ENCODE measurements around the gene FGD2. TPM values are rescaled to one million over a fixed set of nuclear protein-coding genes. Genes with fewer than 3 reads are reported as not detected.
A peak's percentile ranks its signal among the peaks of the same experiment; 100 is the strongest.

The FGD2 gene
- total RNA-seq, 1 experiment from 2014 or later = 0.10 TPM

GRCh38 chr6:37033255-37033654 lies 27.8 kb downstream of the FGD2 start:
- no peak overlapping the region for H3K9ac ChIP-seq (ENCODE audit: low read length)
- CTCF ChIA-PET = interaction anchor here (1.3 to 1.6 kb wide), 2 partner anchors 18 to 177 kb away, joined by 3 to 8 read pairs; no protein-coding TSS in a partner anchor
- no peaks in the 10 kb centered on the region for H3K27me3 ChIP-seq (ENCODE audit: insufficient read depth, low read length)
- no peaks in the 10 kb centered on the region for H3K79me2 ChIP-seq (ENCODE audit: insufficient read depth, low read length)
- H4K20me1 ChIP-seq (ENCODE audit: insufficient read depth) = no peaks in the 10 kb centered on the region
- no peak overlapping the region for H2AFZ ChIP-seq (ENCODE audit: low read depth, low read length, poor library complexity, severe bottlenecking)
- POLR2A ChIA-PET = interaction anchor here (1.7 kb wide), 1 partner anchor 9 kb away, joined by 3 read pairs; no protein-coding TSS in a partner anchor
- intact Hi-C loops (cut with micrococcal nuclease) = no loop called here
- ATAC-seq (no peak), DNase-seq (ENCODE audit: low read depth, low spot score) (no peak)
- BruUV-seq (replicated peaks) = no TSS peak
- H3K4me3 ChIP-seq (replicated peaks in 1 of 2; ENCODE audit: low read depth in 1 of 2, low read length in 2 of 2) = no peak overlapping the region
- no peak overlapping the region for H3K4me2 ChIP-seq (ENCODE audit: low read length)
- no peak overlapping the region for H3K27ac ChIP-seq (ENCODE audit: low read depth, low read length)
- RAD21 ChIA-PET (ENCODE audit: low non-redundant PET in 1 of 2, low total read pairs in 2 of 2, uncharacterized antibody in 2 of 2, unreplicated experiment in 2 of 2) = no interaction called here
- TF ChIP-seq MAX (IDR thresholded peaks at IDR 0.05) (0 out of 2 replicates have a peak, but pooled peaks have one; percentile 19), ZFX (IDR thresholded peaks at IDR 0.05) (no peak)
- peaks cover 3 to 18% of the 10 kb centered on the region in 2 experiments; a peak in 3 of 4 replicates for H3K4me1 ChIP-seq (ENCODE audit: control insufficient read depth in 1 of 2, insufficient read depth in 2 of 2, low read length in 2 of 2)
- H3K9me3 ChIP-seq (ENCODE audit: control insufficient read depth in 1 of 2, insufficient read depth in 1 of 2, low read depth in 1 of 2, low read length in 2 of 2) = peaks cover 0 to 6% of the 10 kb centered on the region in 2 experiments; a peak in 1 of 4 replicates
- no peaks in the 10 kb centered on the region for H3K9me2 ChIP-seq (ENCODE audit: insufficient read depth)
- H3K36me3 ChIP-seq (ENCODE audit: control insufficient read depth in 1 of 2, insufficient read depth in 2 of 2, low read length in 2 of 2) = no peaks in the 10 kb centered on the region

- H3K27me3 ChIP-seq (ENCODE audit: insufficient read depth, low read length) = no peaks in the 10 kb centered on the region
- no peaks in the 10 kb centered on the region for H3K9me2 ChIP-seq (ENCODE audit: insufficient read depth)
- H3K4me2 ChIP-seq (ENCODE audit: low read length) = no peak overlapping the region
- no peak overlapping the region for H2AFZ ChIP-seq (ENCODE audit: low read depth, low read length, poor library complexity, severe bottlenecking)
- H3K4me1 ChIP-seq (ENCODE audit: control insufficient read depth in 1 of 2, insufficient read depth in 2 of 2, low read length in 2 of 2) = peaks cover 3 to 20% of the 10 kb centered on the region in 2 experiments; a peak in 3 of 4 replicates
- H3K79me2 ChIP-seq (ENCODE audit: insufficient read depth, low read length) = no peaks in the 10 kb centered on the region
- TF ChIP-seq CEBPB (IDR thresholded peaks at IDR 0.05; ENCODE audit: low read depth) = no peak
- no peak for TF ChIP-seq SRF (IDR thresholded peaks at IDR 0.05; ENCODE audit: low read depth)
- TF ChIP-seq SIN3A (IDR thresholded peaks at IDR 0.05; ENCODE audit: low read depth) = no peak
- no peak for TF ChIP-seq SP1 (IDR thresholded peaks at IDR 0.05; ENCODE audit: low read depth)
- no peak for TF ChIP-seq CBX3 (IDR thresholded peaks at IDR 0.05; ENCODE audit: low read depth)
- TF ChIP-seq ATF3 (IDR thresholded peaks at IDR 0.05) = no peak
- no peak for TF ChIP-seq YY1 (IDR thresholded peaks at IDR 0.05; ENCODE audit: extremely low read depth, insufficient replicate concordance, low read depth, low read length)
- TF ChIP-seq FOSL1 (IDR thresholded peaks at IDR 0.05; ENCODE audit: low read depth) = no peak
- TF ChIP-seq EZH2 (IDR thresholded peaks at IDR 0.05) = no peak
- TF ChIP-seq REST (IDR thresholded peaks at IDR 0.05; ENCODE audit: low read depth) = no peak
- TF ChIP-seq ZFX (IDR thresholded peaks at IDR 0.05) = no peak
- TF ChIP-seq RAD21 (IDR thresholded peaks at IDR 0.05; ENCODE audit: low read depth) = no peak
- TF ChIP-seq ZNF274 (IDR thresholded peaks at IDR 0.05; ENCODE audit: low read depth, low read length) = no peak
- BruUV-seq (replicated peaks) = no TSS peak
- no peaks in the 10 kb centered on the region for H4K20me1 ChIP-seq (ENCODE audit: insufficient read depth)
- CTCF ChIA-PET = interaction anchor here (1.3 to 1.6 kb wide), 2 partner anchors 18 to 176 kb away, joined by 3 to 8 read pairs; no protein-coding TSS in a partner anchor
- intact Hi-C loops (cut with micrococcal nuclease) = no loop called here
- ATAC-seq (no peak), DNase-seq (ENCODE audit: low read depth, low spot score) (no peak)
- H3K9me3 ChIP-seq (ENCODE audit: control insufficient read depth in 1 of 2, insufficient read depth in 1 of 2, low read depth in 1 of 2, low read length in 2 of 2) = peaks cover 0 to 6% of the 10 kb centered on the region in 2 experiments; a peak in 1 of 4 replicates
- no peak overlapping the region for H3K4me3 ChIP-seq (replicated peaks in 1 of 2; ENCODE audit: low read depth in 1 of 2, low read length in 2 of 2)
- no peak overlapping the region for H3K27ac ChIP-seq (ENCODE audit: low read depth, low read length)
- no peaks in the 10 kb centered on the region for H3K36me3 ChIP-seq (ENCODE audit: control insufficient read depth in 1 of 2, insufficient read depth in 2 of 2, low read length in 2 of 2)
- no peak overlapping the region for H3K9ac ChIP-seq (ENCODE audit: low read length)
- POLR2A ChIA-PET = interaction anchor here (1.7 kb wide), 1 partner anchor 9 kb away, joined by 3 read pairs; no protein-coding TSS in a partner anchor
- RAD21 ChIA-PET (ENCODE audit: low non-redundant PET in 1 of 2, low total read pairs in 2 of 2, uncharacterized antibody in 2 of 2, unreplicated experiment in 2 of 2) = no interaction called here
These were observed 28.7 kb downstream of the FGD2 start for GRCh38 chr6:37033819-37034795.
